ENCODE results near the gene NEMP1. TPM values are rescaled to one million over a fixed set of nuclear protein-coding genes. Genes with fewer than 3 reads are reported as not detected.

NEMP1 gene
- total RNA-seq, 1 donor from 2014 or later = 45.4 TPM

GRCh38 chr12:57107456-57108155 lies 29.0 kb upstream of the NEMP1 start:
- intact Hi-C loops (cut with micrococcal nuclease) = no loop called here

- intact Hi-C loops (cut with micrococcal nuclease) = no loop called here
Observed at GRCh38 chr12:57106021-57106708, 27.6 kb upstream of the NEMP1 start.

GRCh38 chr12:57105011-57105753 lies 26.6 kb upstream of the NEMP1 start:
- intact Hi-C loops (cut with micrococcal nuclease) = no loop called here

- intact Hi-C loops (cut with micrococcal nuclease) = no loop called here
Observed at GRCh38 chr12:57104292-57104910, 25.8 kb upstream of the NEMP1 start.

GRCh38 chr12:57103856-57104255 lies 25.3 kb upstream of the NEMP1 start:
- intact Hi-C loops (cut with micrococcal nuclease) = no loop called here

GRCh38 chr12:57101892-57102695 lies 23.5 kb upstream of the NEMP1 start:
- intact Hi-C loops (cut with micrococcal nuclease) = no loop called here

GRCh38 chr12:57099766-57100165 lies 21.2 kb upstream of the NEMP1 start:
- intact Hi-C loops (cut with micrococcal nuclease) = no loop called here

- intact Hi-C loops (cut with micrococcal nuclease) = no loop called here
Observed at GRCh38 chr12:57099047-57099714, 20.6 kb upstream of the NEMP1 start.

- intact Hi-C loops (cut with micrococcal nuclease) = no loop called here
Observed at GRCh38 chr12:57098546-57098945, 20.0 kb upstream of the NEMP1 start.

- intact Hi-C loops (cut with micrococcal nuclease) = no loop called here
Observed at GRCh38 chr12:57097554-57097835, 18.9 kb upstream of the NEMP1 start.

- intact Hi-C loops (cut with micrococcal nuclease) = no loop called here
Observed at GRCh38 chr12:57096748-57097553, 18.4 kb upstream of the NEMP1 start.

GRCh38 chr12:57096099-57096572 lies 17.5 kb upstream of the NEMP1 start:
- intact Hi-C loops (cut with micrococcal nuclease) = no loop called here

GRCh38 chr12:57095440-57095839 lies 16.8 kb upstream of the NEMP1 start:
- intact Hi-C loops (cut with micrococcal nuclease) = no loop called here

- intact Hi-C loops (cut with micrococcal nuclease) = no loop called here
Observed at GRCh38 chr12:57094208-57095160, 15.9 kb upstream of the NEMP1 start.

GRCh38 chr12:57093415-57094207 lies 15.0 kb upstream of the NEMP1 start:
- intact Hi-C loops (cut with micrococcal nuclease) = loop anchor here (1.0 kb wide), 1 partner anchor 24 kb away; no protein-coding TSS in a partner anchor

- intact Hi-C loops (cut with micrococcal nuclease) = loop anchor here (1.0 kb wide), 1 partner anchor 24 kb away; no protein-coding TSS in a partner anchor
Observed at GRCh38 chr12:57092876-57093414, 14.4 kb upstream of the NEMP1 start.

GRCh38 chr12:57092529-57092862 lies 13.9 kb upstream of the NEMP1 start:
- intact Hi-C loops (cut with micrococcal nuclease) = no loop called here

Data from T-helper 1 cell treated with Interleukin-12 subunit alpha and Interleukin-12 subunit beta and Interleukin-4 antibody, amounts not matched to agents 30 ng/mL and 1 ng/mL, for 36 hours (primary cell).